HuH-7.5 (cell line): ENCODE results near the gene UBAP1.
A peak's percentile ranks its signal among the peaks of the same experiment; 100 is the strongest.
"Not testable (repeated sequence)": the region's sequence is repeated elsewhere in the genome, so short reads cannot be mapped to it uniquely, and the experiment has no call there.

ENCODE experiments used
- DNase-seq: peaks from one replicate; pipeline ENCODE4 v3.0.0; 2011; ENCODE audit warnings: low spot score

Gene UBAP1

DNA sequence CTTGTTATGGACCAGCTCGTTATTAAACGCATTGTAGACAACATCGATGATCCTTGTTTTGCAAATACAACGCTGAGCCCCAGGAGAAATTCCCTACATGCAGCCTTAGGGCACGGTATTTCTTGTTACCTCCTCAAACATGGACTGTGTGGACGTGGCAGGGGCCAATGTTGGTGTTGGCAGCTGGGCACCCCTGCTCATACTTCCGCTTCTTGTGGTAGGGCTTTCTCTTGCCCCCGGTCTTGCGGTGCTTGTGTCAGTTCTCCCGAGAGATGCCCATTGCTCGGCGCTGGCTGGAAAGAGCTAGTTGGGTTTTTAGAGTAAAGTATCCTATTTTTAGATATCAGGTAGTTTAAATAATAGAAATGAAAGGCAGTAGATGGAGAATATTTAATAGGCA lies 45.5 kb downstream of the UBAP1 start:
- DNase-seq, result no peak

DNA sequence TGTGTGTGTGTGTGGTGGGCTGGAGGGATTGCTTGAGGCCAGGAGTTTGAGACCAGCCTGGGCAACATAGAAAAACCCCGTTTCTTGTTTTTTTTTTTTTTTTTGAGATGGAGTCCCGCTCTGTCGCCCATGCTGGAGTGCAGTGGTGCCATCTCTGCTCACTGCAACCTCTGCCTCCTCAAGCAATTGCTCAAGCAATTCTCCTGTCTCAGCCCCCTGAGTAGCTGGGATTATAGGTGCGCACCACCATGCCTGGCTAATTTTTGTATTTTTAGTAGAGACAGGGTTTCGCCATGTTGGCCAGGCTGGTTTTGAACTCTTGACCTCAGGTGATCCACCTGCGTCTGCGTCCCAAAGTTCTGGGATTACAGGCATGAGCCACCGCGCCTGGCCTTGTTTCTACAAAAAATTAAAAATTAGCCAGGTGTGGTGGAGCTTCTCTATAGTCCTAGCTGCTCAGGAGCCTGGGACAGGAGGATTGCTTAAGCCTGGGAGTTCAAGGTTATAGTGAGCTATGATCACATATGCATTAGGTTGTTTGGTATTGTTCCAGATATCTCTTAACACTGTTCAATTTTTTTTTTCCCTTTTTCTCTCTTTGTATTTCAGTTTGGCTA lies 47.4 kb downstream of the UBAP1 start:
- not testable (repeated sequence) for DNase-seq

DNA sequence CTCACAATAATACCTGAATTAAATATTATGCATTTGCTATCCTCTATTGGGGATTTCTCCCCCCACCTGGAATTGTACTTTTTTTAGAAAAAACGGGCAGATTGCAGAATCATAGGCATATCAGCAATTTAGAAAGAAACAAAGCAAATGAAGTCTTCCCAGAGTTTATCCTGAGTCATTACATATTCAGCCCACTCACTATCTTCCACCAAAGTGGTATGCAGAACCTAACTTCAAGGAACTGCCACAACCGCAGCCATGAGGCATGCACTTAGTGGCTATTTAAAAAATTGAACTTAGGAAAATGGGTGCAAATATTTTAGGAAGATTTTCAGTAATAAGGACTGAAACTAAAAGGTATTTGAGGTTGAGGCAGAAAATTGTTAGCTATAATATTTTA lies 48.6 kb downstream of the UBAP1 start:
- DNase-seq, result no peak

DNA sequence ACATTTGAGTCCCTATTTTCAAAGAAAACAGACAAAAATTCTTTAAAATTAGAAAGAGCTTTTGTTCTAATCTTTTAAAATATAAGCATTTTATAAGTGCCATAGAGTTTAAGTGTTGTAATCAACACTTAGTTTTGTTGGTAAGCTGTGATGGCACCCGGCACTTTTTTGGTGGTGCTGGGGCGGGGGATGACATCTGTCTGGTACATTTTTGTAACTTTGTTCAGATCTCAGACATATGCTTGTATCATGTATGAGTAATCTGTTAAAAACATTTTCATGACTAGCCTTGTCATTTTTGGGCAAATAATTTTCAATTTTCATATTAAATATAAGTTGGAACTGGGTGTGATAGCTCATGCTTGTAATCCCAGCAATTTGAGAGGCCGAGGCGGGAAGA lies 51.7 kb downstream of the UBAP1 start:
- DNase-seq, result no peak

DNA sequence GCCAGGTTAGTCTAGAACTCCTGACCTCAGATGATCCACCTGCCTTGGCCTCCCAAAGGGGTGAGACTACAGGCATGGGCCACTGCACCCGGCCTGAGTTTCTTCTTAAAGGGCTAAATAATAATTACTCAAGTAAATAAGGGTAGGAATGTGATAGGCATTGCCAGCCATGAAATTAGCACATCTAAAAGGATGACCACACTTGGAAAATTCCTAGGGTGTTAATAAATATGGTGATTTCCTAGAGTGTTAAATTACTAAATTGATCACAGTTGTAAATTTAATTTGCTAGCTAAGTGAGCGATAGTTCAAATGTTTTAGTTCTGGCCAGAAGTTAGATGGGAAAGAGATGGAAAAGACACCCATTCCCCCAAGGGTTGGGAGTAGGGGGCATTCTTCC lies 53.4 kb downstream of the UBAP1 start:
- no peak for DNase-seq

DNA sequence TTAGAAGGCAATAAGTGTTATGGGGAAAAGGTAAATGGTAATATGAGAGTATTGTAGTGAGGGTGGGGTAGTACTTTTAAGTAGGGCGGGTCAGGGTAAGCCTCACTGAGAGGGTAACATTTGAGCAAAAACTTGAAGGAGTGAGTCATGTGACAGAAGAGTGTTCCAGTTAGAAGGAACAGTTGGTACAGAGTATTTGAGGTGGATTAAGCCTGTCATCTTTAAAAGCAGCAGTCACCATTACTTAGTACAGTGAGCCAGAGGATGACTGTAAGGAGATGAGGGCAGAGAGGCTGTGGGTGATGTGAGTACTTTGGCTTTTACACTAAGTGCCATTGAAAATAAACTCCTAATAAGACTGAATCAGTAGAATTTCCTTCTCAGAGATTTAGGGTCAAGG lies 54.8 kb downstream of the UBAP1 start:
- DNase-seq, result no peak

DNA sequence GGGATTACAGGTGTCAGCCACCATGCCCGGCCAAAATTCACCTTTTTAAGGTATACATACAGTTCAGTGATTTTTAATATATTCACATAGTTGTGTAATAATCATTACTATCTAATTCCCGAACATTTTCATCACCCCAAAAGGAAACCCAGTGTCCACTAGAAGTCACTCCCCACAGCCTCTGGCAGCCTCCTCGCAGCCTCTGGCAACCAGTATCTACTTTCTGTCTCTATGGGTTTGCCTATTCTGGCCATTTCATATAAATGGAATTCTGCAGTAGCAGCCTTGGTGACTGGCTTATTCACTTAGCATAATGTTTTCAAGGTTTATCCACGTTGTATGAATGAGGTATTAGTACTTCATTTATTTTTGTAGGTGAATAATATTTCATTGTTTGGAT lies 59.0 kb downstream of the UBAP1 start:
- no peak for DNase-seq

DNA sequence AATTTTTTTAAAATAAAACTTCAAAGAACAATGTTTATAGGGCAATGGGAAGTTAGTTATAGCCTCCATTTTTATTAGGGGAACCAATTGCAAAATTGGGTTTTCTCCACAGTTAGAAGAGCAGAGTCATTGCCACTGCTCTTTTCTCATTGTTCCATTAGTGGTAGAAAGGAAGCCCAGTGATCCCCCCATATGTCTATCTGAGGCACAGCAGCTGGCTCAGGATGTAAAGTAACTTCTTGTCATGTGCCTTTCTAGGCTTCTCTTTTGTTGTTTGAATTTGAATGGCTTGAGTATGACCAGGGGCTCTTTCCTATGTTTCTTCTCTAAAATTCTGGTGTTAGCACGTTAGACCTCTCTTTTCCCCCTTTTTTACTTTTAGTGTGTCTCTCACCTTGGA lies 61.2 kb downstream of the UBAP1 start:
- no peak for DNase-seq

DNA sequence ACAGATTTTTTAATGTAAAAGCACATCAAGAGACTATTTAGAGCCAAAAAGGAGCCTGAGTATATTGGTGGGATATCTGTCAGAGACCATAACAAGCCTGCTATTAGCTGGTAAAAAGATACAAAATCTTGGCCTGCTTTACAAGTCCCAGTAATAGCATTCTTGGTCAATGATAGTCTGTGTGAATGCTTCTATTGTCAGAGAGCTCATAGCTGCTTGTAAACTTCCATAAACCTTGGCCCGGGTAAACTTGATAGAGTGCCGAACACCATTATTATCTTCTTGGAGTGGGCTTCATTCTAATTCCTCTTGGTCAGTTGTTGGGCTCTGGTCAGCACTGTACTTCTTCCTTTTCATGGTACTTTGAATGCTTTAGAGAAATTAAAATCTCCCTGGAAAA lies 64.0 kb downstream of the UBAP1 start:
- DNase-seq, result no peak

DNA sequence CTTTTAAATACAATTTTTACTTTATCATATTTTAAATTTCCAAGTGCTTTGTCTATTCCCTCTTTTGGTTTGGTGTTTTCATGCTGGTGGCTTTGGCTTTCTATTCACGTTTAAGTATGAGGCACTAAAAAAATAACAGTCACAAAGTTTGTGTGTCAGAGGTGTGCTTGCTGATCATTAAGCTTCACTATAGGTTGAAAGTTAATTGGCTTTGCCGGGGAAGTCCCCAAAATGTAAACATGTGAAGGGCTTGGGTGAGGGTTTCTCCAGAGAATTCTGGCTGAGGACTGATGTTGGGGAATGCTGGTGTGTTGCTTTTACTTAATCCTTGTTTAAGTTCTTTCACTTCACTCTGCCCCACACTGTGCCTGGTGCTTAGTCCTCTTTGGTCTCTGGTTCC lies 66.4 kb downstream of the UBAP1 start:
- not testable (repeated sequence) for DNase-seq

DNA sequence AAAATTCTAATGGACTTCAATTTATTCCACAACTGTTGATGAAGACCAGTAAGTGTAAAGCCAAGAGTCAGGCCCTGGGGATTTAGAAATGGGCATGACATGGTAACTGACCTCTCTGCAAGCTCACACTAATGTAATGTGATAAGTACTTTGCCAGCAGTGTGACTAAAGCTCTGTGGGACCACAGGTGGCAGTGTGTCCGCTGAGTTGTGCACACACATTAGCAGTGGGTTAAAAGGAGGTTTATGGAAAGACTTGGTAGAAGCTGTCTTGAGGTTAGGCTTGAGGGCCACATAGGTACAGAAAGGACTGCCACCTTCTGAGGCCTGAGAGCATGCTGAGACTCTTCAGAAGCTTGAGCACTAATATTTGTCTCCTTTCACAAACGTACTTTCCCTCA lies 67.6 kb downstream of the UBAP1 start:
- DNase-seq, result no peak

DNA sequence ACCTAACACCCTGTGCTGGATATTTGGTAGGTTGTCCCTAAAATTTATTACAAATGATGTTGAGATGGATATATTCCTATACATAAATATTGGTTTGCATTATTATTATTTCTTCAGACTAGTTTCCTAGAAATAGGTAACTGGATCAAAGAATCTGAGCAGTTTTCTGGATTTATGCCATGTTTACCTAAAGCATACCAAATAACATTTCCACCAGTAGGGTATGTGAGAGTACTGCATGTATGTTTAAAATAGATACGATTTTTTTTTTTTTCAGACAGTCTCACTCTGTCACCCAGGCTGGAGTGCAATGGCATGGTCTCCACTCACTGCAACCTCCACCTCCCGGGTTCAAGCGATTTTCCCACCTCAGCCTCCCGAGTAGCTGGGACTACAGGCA lies 68.9 kb downstream of the UBAP1 start:
- DNase-seq, result not testable (repeated sequence)

DNA sequence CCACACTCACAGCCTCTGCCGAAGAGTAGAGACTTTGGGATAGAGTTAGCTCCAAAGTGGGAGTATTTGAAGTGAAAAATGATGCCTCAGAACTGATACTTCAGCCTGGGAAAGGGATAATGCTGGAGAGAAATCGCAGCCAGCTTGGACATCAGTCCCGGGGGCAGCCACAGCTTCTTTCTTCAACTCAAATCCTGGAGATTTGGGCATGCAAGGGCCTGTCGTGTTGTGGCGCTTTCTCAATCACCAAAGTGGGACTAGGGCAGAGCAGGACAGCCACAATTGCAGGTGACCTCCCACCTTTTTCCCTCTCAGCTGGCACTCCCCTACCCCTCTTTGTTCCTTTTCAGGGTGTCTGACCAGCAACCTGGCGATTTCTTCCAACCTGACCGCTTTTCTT lies 70.4 kb downstream of the UBAP1 start:
- no peak for DNase-seq

DNA sequence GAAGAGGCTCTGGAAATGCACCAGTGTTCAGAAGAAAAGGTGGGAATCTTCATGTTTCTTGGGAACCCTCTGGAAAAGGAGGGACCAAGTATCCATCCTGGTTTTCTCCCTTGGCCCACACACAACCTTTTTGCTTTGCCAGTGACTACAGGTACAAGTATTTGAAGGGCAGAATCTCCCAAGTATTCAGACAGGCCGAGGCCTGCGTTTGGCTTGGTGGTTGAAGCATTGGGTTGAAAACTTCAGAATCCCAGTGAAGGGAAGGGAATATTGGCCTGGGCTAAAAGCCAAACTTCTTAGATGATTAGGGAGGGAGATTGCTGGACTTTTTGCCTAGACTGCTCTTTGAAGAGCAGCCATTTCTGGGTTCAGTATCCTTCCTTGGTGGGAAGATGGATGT lies 71.9 kb downstream of the UBAP1 start:
- no peak for DNase-seq

DNA sequence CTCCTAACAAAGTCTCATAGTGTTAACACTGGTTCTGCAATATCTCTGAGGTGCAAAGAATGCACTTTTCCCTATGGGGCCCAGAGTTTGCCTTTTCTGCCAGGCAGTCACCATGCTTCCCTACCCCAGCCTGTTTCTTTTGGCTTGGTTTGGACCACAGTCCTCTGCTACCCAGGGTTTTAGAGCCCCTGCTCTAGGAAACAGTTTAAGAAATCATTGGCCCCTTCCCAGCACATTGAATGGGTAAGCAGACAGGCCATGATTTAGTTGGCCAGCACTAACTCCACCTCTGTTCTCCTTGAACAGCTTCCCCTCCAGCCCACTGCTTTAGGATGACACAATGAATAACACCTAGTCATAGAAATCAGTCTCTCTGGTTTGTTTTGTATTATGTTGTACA lies 73.2 kb downstream of the UBAP1 start:
- DNase-seq, result no peak

DNA sequence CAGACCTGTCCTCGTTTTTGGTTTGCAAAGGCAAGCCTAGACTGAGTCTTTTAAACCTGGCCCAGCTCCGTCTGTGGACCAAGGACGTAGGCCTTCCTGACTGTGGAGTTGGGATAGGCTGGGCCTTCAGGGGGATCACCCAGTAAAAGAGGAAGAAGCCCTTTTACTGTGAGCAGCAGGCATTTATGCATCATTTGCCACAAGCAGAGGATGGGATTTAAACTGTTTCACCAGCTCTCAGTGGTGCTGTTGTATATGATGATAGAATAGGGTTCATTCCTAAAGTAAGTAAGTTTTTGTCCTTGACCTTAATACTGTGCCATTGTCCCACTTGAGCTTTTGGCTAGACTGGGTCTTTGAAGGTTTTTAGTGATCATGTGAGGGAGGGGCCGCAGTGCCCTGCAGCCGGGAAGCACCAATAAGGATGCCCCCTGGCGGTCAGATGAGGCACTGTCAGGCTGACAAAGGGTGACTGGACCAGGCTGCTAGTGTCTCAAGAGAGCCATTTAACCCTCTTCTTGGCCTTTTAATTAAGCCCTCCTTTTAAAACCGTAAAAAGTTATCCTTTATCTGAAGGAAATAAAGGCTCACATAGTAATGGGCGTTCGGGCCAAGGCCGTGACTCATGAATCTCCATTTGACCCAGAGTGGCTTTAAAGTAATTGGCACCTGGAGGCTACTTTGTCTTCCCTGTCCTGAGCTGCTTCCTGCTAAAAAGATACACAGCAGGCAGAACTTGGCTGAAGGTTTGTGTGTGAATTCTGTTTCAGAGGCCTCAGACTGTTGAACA lies 74.0 kb downstream of the UBAP1 start:
- DNase-seq, result peak; percentile 41

DNA sequence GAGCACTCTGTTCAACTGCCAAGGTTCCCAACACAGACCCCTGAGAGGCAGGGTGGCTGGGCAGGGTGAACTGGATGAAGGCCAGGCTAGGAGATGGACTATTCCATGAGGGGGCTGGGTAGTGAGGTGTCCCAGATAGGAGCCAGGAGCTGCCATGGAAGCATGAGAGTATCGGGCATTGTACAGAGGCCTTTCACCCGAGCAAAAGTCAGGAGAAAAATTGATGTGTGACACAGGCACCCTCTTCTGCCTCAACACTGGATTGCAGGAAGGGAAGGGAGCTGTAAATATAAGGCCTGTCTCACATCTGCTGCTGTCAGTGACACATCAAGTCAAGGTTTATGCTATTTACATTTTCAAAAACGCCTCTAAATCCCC lies 74.6 kb downstream of the UBAP1 start:
- DNase-seq, result no peak

DNA sequence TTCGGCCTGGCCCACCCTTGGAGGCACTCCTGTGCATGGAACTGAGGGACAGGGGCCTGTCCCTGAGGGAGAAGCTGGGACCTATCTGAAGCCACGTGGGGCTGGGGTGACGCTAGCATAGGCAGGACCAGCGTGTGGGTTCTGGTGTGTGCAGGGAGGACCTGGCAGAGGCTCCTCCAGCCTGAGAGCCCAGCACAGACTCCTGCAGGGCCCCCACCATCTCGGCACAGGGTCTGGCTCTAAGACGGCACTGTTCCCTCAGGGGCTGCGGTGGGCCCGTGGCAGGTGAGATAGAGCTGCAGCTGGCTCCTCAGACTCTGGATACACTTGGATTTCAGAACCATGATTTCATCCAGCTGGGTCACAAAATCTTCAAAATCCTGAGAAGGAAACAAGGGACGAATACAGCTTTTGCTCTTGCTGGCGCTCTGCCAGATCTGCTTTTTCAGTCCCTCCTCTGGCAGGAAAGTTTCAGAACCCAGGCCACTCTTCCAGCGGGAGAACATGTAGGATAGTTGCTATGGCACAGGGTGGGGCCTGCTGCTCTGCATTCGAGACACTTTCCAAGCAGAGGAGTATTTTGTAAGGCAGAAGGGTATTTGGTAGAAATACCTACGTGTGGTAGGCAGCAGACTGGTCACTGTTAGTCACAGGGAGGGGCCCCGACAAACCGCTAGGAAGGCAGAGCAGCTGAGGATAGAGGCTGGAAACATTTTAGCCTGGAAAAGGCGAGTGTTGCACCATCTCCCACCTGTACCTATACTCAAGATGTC lies 75.5 kb downstream of the UBAP1 start:
- DNase-seq, result no peak

DNA sequence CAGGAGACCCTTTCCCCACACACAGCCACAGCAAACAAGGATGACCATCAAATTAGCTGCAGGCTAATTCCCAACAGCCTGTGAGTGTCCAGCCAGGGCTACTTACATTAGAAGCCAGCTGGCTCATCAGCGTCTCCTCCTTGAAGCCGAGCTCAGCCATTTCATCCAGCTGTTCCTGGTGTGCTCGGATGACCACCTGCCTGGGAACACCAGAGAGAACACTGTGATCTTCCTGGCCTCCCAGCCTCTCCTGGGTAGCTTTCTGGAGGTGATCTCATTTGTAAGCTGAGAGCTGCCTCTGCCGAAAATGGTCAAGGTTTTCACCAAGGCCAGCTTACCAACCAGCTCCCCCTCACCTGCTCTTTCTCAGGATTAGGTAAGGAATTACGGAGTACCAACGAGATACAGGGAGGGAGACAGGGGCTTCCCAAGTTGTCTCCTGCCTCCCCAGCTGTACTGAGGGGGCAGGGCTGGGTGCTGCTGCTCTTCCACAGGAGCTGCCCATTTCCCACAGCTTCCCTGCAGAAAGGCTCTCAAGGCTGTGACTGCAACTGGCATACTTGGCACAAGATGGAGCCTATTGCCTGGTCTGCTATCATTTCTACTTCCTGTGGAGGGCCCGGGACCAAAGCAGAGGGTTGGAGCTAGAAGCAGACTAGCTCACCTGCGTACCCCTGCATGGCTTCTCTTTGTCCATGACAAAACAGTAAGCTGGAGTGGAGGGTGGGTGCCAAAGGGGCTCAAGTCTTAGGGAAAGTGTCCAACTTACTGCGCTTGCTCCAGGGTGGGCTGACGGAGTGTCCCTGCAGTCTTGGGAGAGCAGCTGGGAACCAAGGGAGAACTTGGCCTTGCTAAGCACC lies 76.4 kb downstream of the UBAP1 start:
- DNase-seq, result no peak

DNA sequence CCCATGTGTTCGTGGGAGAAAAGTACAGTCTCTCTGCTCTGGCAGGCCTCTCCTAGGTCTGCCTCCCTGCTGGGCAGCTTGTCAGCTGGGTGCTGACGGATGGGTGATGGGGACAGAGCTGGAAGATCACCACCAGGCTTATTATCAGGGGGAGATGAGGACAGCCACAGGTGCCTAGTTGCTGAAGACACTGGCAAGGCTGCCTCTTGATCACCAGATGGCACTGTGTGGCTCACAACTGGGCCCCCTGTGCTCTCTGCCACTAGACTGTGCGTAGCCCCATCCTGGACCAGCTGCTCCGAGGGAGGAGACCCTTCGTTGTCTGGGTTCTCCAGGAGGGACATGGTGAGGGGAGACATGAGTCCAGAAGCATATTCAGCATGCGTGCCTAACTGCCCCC lies 77.3 kb downstream of the UBAP1 start:
- no peak for DNase-seq

DNA sequence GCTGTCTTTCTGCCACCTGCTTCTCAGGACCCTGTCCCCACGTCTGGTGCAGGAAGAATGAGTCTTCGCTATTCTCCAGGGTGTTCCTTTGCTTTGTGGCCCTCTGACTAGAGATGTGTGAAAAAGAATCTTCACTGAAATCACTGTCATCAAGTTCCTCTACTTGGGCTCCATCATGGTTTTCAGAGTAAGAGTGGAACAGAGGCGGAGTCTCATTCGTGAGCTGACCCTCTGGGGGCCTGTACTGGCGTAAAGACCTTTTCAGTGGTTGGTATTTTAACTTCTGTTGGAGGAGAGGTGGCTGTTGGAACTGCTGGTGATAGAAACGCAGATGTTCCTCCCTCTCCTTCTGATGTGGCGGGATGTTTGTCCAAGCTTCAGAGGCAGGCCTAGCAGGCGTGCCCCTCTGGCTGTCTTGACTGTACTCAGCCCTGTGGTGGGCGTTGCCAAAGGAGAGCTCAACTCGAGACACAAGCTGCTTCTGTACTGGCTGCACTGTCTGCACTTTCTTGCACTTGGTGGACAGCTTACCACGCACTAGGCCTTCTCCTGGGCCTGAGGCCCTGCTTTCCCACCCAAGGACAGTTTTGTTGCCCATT lies 78.2 kb downstream of the UBAP1 start:
- no peak for DNase-seq

DNA sequence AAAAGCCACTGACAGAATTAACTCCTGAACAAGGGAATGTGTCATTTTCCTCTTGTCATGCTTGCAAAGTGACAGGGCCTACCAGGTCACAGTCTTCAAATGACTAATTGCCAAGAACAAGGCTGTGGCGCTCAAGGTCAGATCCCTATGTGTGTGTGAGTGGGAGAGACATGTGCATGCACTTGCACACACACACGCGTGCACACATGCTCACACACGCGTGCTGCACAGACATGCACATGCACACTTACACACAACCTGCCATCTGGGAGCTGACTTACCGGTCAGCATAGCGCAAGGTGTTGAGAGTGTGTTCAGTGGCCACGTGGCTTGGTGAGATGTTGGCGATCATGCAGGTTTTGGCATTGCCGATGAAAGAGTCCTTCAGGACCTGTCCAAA lies 80.5 kb downstream of the UBAP1 start:
- no peak for DNase-seq
